GM23338 (cell line): ENCODE data around the gene ST6GALNAC3. TPM values are rescaled to one million over a fixed set of nuclear protein-coding genes. Genes with fewer than 3 reads are reported as not detected.

Experiments used
- ATAC-seq: fragments of 200-7000 bp; cut with Tn5 transposase; 3 replicates; pipeline ENCODE4 v1.9.1; 2020
- DNase-seq: peaks from one replicate; pipeline ENCODE4 v3.0.0-alpha.2; 2015; ENCODE audit warnings: low spot score
- H2AFZ ChIP-seq: fragments of 200-600 bp; sonication (generic); 2 replicates; pipeline ENCODE4 v1.8.0; 2016; ENCODE audit warnings: antibody characterized with exemption, mild to moderate bottlenecking, moderate library complexity
- H3F3A ChIP-seq: fragments of 200-600 bp; sonication (generic); replicated peaks from 2 replicates; pipeline ENCODE4 v1.8.0; 2017; ENCODE audit warnings: antibody characterized with exemption, mixed run types, low read depth
- H3K27ac ChIP-seq: fragments of 200-600 bp; sonication (generic); 2 replicates; pipeline ENCODE4 v1.6.1; 2016; ENCODE audit warnings: low read depth
- H3K27me3 ChIP-seq: fragments of 200-600 bp; sonication (generic); 2 replicates; pipeline ENCODE4 v1.8.0; 2016; ENCODE audit warnings: mild to moderate bottlenecking, mixed run types, moderate library complexity; ENCODE audit not compliant: insufficient read depth
- H3K36me3 ChIP-seq: fragments of 200-600 bp; sonication (generic); 2 replicates; pipeline ENCODE4 v1.8.0; 2016; ENCODE audit warnings: mild to moderate bottlenecking; ENCODE audit not compliant: insufficient read depth
- H3K4me1 ChIP-seq: fragments of 200-600 bp; sonication (generic); 2 replicates; pipeline ENCODE4 v1.8.0; 2016; ENCODE audit warnings: mild to moderate bottlenecking, moderate library complexity; ENCODE audit not compliant: insufficient read depth
- H3K4me2 ChIP-seq: fragments of 200-600 bp; sonication (generic); 2 replicates; pipeline ENCODE4 v1.7.1; 2017; ENCODE audit warnings: mixed run types
- H3K4me3 ChIP-seq: fragments of 200-600 bp; sonication (generic); 2 replicates; pipeline ENCODE4 v1.6.1; 2016; ENCODE audit warnings: mixed run types
- H3K79me2 ChIP-seq: fragments of 200-600 bp; sonication (generic); replicated peaks from 2 replicates; pipeline ENCODE4 v1.8.0; 2017; ENCODE audit warnings: mild to moderate bottlenecking; ENCODE audit not compliant: insufficient read depth
- H3K9me2 ChIP-seq: fragments of 200-600 bp; sonication (generic); 2 replicates; pipeline ENCODE4 v1.8.0; 2017; ENCODE audit not compliant: insufficient read depth
- H4K20me1 ChIP-seq: fragments of 200-600 bp; sonication (generic); replicated peaks from 2 replicates; pipeline ENCODE4 v1.8.0; 2017; ENCODE audit warnings: mild to moderate bottlenecking; ENCODE audit not compliant: insufficient read depth
- H3K27ac Mint-ChIP-seq: 2 replicates; pipeline ENCODE4 v1.8.0; 2020; ENCODE audit warnings: inconsistent platforms, mild to moderate bottlenecking, moderate library complexity, mixed read lengths
- H3K27me3 Mint-ChIP-seq: 3 replicates; pipeline ENCODE4 v1.8.0; 2022; ENCODE audit warnings: low read depth, mild to moderate bottlenecking, moderate library complexity, mixed read lengths, inconsistent platforms; ENCODE audit not compliant: insufficient read depth, poor library complexity
- H3K36me3 Mint-ChIP-seq: 3 replicates; pipeline ENCODE4 v1.8.0; 2021; ENCODE audit warnings: low read depth, mild to moderate bottlenecking, inconsistent platforms, moderate library complexity, mixed read lengths
- H3K4me1 Mint-ChIP-seq: 3 replicates; pipeline ENCODE4 v1.8.0; 2020; ENCODE audit warnings: mild to moderate bottlenecking, inconsistent platforms, mixed read lengths
- H3K4me3 Mint-ChIP-seq: 3 replicates; pipeline ENCODE4 v1.8.0; 2021; ENCODE audit warnings: moderate library complexity, mild to moderate bottlenecking, inconsistent platforms, mixed read lengths
- H3K9me3 Mint-ChIP-seq: 3 replicates; pipeline ENCODE4 v1.8.0; 2020; ENCODE audit warnings: moderate library complexity, mild to moderate bottlenecking, inconsistent platforms, mixed read lengths
- CREB1 ChIP-seq: fragments of 250-450 bp; sonication (Bioruptor Pico); IDR thresholded peaks from 2 replicates; pipeline ENCODE4 v1.5.0; 2020; ENCODE audit warnings: low read depth, mild to moderate bottlenecking, moderate library complexity
- CTCF ChIP-seq, 2 experiments: fragments of 200-600 bp in 1 of 2; sonication (generic) in 1 of 2; conservative IDR thresholded peaks; 2 replicates each; pipeline versions ENCODE4 v1.5.1 to v1.6.1; 2016 to 2017; ENCODE audit warnings: antibody characterized with exemption in 2 of 2, low read depth in 2 of 2, mild to moderate bottlenecking in 2 of 2, moderate library complexity in 1 of 2
- ETS1 ChIP-seq: IDR thresholded peaks from 2 replicates; pipeline ENCODE4 v1.6.1; 2016; ENCODE audit warnings: antibody characterized with exemption
- EZH2 ChIP-seq: fragments of 200-600 bp; sonication (generic); IDR thresholded peaks from one replicate; pipeline ENCODE4 v1.8.0; 2017; ENCODE audit warnings: antibody characterized with exemption, mild to moderate bottlenecking, low read depth; ENCODE audit not compliant: unreplicated experiment
- EZH2phosphoT487 ChIP-seq: fragments of 200-600 bp; sonication (generic); IDR thresholded peaks from one replicate; pipeline ENCODE4 v1.8.1; 2018; ENCODE audit warnings: antibody characterized with exemption; ENCODE audit not compliant: unreplicated experiment
- JUNB ChIP-seq: IDR thresholded peaks from one replicate; pipeline ENCODE4 v1.6.1; 2016; ENCODE audit warnings: antibody characterized with exemption; ENCODE audit not compliant: unreplicated experiment
- NANOG ChIP-seq: IDR thresholded peaks from 2 replicates; pipeline ENCODE4 v1.6.1; 2016; ENCODE audit warnings: antibody characterized with exemption, borderline replicate concordance
- POLR2AphosphoS5 ChIP-seq: IDR thresholded peaks from 2 replicates; pipeline ENCODE4 v1.6.1; 2016; ENCODE audit warnings: antibody characterized with exemption, low read depth
- REST ChIP-seq: IDR thresholded peaks from one replicate; pipeline ENCODE4 v1.6.1; 2018; ENCODE audit warnings: antibody characterized with exemption; ENCODE audit not compliant: unreplicated experiment
- STAT1 ChIP-seq: IDR thresholded peaks from one replicate; pipeline ENCODE4 v1.6.1; 2016; ENCODE audit warnings: antibody characterized with exemption; ENCODE audit not compliant: unreplicated experiment
- ZNF114 ChIP-seq: fragments of 250-450 bp; sonication (Bioruptor Pico); IDR thresholded peaks from 2 replicates; pipeline ENCODE4 v1.5.0; 2020; ENCODE audit warnings: mild to moderate bottlenecking, moderate library complexity
- ZNF331 ChIP-seq: fragments of 250-450 bp; sonication (Bioruptor Pico); IDR thresholded peaks from 2 replicates; pipeline ENCODE4 v1.5.0; 2020; ENCODE audit warnings: low read depth, mild to moderate bottlenecking, moderate library complexity
- ZNF462 ChIP-seq: fragments of 250-450 bp; sonication (Bioruptor Pico); IDR thresholded peaks from 2 replicates; pipeline ENCODE4 v1.5.0; 2020; ENCODE audit warnings: mild to moderate bottlenecking, moderate library complexity
- polyA plus RNA-seq: library from polyadenylated mRNA; unstranded; fragments of >200 nt; fragmentation: Nextera tagmentation; extraction: Ambion mirVana; gene quantifications from 2 replicates; pipeline ENCODE4 v1.2.1, GENCODE V29; 2016
- total RNA-seq: library from RNA; depleted of rRNA; stranded (reverse); fragments of >200 nt; shearing (Covaris generic); gene quantifications from 2 replicates; pipeline ENCODE4 v1.2.3, GENCODE V29; 2014

The ST6GALNAC3 gene
- total and polyA plus RNA-seq, 2 experiments from 2014 or later: 4.7 to 11.6 TPM

GRCh38 chr1:76106719-76107235, 32.2 kb downstream of the ST6GALNAC3 start:
- H3K27me3 ChIP-seq: no peaks in the 10 kb centered on the region
- no peak overlapping the region for H3K4me3 ChIP-seq
- no peak overlapping the region for H3K27ac ChIP-seq
- H3K9me3 Mint-ChIP-seq: peaks cover 10% of the 10 kb centered on the region
- H3F3A ChIP-seq: no peaks in the 10 kb centered on the region
- H2AFZ ChIP-seq: no peak overlapping the region
- ATAC-seq (no peak), DNase-seq (no peak)
- H3K79me2 ChIP-seq: peaks cover 41% of the 10 kb centered on the region
- H3K4me2 ChIP-seq: no peak overlapping the region
- no peak overlapping the region for H3K4me3 Mint-ChIP-seq
- H3K36me3 Mint-ChIP-seq: peaks cover 10% of the 10 kb centered on the region
- H4K20me1 ChIP-seq: no peaks in the 10 kb centered on the region
- no peaks in the 10 kb centered on the region for H3K9me2 ChIP-seq
- no peak overlapping the region for H3K27ac Mint-ChIP-seq
- peaks cover 28% of the 10 kb centered on the region for H3K4me1 ChIP-seq
- no peak for TF ChIP-seq EZH2
- TF ChIP-seq STAT1: no peak
- no peak for TF ChIP-seq CREB1 (CRISPR knock-in tag)
- no peak for TF ChIP-seq REST
- no peak for TF ChIP-seq POLR2AphosphoS5
- TF ChIP-seq ZNF114 (CRISPR knock-in tag): no peak
- TF ChIP-seq ETS1: no peak
- no peak for TF ChIP-seq ZNF331 (CRISPR knock-in tag)
- TF ChIP-seq JUNB: no peak
- no peak for TF ChIP-seq EZH2phosphoT487
- TF ChIP-seq ZNF462 (CRISPR knock-in tag): no peak
- no peak for TF ChIP-seq CTCF (conservative IDR thresholded peaks at IDR 0.05; ENCODE audit: low read depth in 2 of 2)
- TF ChIP-seq NANOG: no peak
- peaks cover 2% of the 10 kb centered on the region for H3K27me3 Mint-ChIP-seq
- H3K36me3 ChIP-seq: no peaks in the 10 kb centered on the region
- H3K4me1 Mint-ChIP-seq: peaks cover 60% of the 10 kb centered on the region
